GM12878 (cell line): Measurements from ENCODE around the gene TBC1D9B. TPM values are rescaled to one million over a fixed set of nuclear protein-coding genes. Genes with fewer than 3 reads are reported as not detected.
A peak's percentile ranks its signal among the peaks of the same experiment; 100 is the strongest.

Experiments used
- ATAC-seq: fragments of 200-7000 bp; cut with Tn5 transposase; 3 replicates; pipeline ENCODE4 v1.9.1; 2020; ENCODE audit warnings: mild to moderate bottlenecking, moderate library complexity
- BruUV-seq: library from RNA; stranded (reverse); fragments of 400-500 nt; replicated peaks from 2 replicates; lab custom pipeline; 2021; lab: Mats Ljungman, UMichigan
- CTCF ChIA-PET: fragments of 300-600 bp; sonication (Branson Sonifier 250); formaldehyde crosslinking; extraction: SDS; loops from one replicate; lab custom pipeline; 2021; ENCODE audit warnings: inconsistent platforms; lab: Yijun Ruan, JAX
- POLR2A ChIA-PET: fragments of 350-600 bp; formaldehyde crosslinking; extraction: SDS; loops from one replicate; lab custom pipeline; 2021; ENCODE audit warnings: inconsistent platforms; lab: Charles Lee
- RAD21 ChIA-PET: fragments of 300-600 bp; sonication (Branson Sonifier 250); formaldehyde crosslinking; loops from one replicate; lab custom pipeline; 2023; ENCODE audit warnings: antibody characterized with exemption; ENCODE audit not compliant: unreplicated experiment; lab: Charles Lee
- SMC1A ChIA-PET: fragments of 300-600 bp; sonication (Branson Sonifier 250); formaldehyde crosslinking; loops from one replicate; lab custom pipeline; 2023; ENCODE audit not compliant: unreplicated experiment, uncharacterized antibody; lab: Charles Lee
- DNase-seq: peaks from one replicate; pipeline ENCODE4 v3.0.0-alpha.2; 2011; ENCODE audit warnings: low read depth, low spot score
- FAIRE-seq: peaks from 3 replicates; lab custom pipeline; 2011; peaks lifted over from hg19 to GRCh38; lab: Jason Lieb, UNC
- H2AFZ ChIP-seq: 2 replicates; pipeline ENCODE4 v1.6.0; 2011; ENCODE audit warnings: low read depth, low read length, control low read depth; ENCODE audit not compliant: control insufficient read depth
- H3K27ac ChIP-seq: 2 replicates; pipeline ENCODE4 v1.5.1; 2011; ENCODE audit warnings: control low read depth; ENCODE audit not compliant: control insufficient read depth, insufficient read depth
- H3K27me3 ChIP-seq, 2 experiments: replicated peaks in 1 of 2; 2 replicates each; pipeline versions ENCODE4 v1.6.0 to v1.6.1; 2011; ENCODE audit warnings: low read length in 1 of 2; ENCODE audit not compliant: control insufficient read depth in 2 of 2, insufficient read depth in 2 of 2
- H3K36me3 ChIP-seq, 2 experiments: 2 replicates each; pipeline ENCODE4 v1.5.1; 2011; ENCODE audit warnings: low read length in 1 of 2; ENCODE audit not compliant: control insufficient read depth in 2 of 2, insufficient read depth in 2 of 2
- H3K4me1 ChIP-seq: 2 replicates; pipeline ENCODE4 v1.6.1; 2011; ENCODE audit warnings: mild to moderate bottlenecking, low read length, moderate library complexity, mixed read lengths; ENCODE audit not compliant: control insufficient read depth, insufficient read depth
- H3K4me2 ChIP-seq: 2 replicates; pipeline ENCODE4 v1.6.0; 2011; ENCODE audit warnings: control low read depth; ENCODE audit not compliant: control insufficient read depth, insufficient read depth
- H3K4me3 ChIP-seq: fragments of 200-600 bp; sonication (generic); 2 replicates; pipeline ENCODE4 v1.5.1; 2016
- H3K79me2 ChIP-seq: 2 replicates; pipeline ENCODE4 v1.6.0; 2011; ENCODE audit warnings: low read length; ENCODE audit not compliant: control insufficient read depth, insufficient read depth
- H3K9ac ChIP-seq: 2 replicates; pipeline ENCODE4 v1.8.0; 2011; ENCODE audit warnings: low read length, control low read depth, mixed read lengths; ENCODE audit not compliant: control insufficient read depth, insufficient read depth
- H3K9me3 ChIP-seq: replicated peaks from 3 replicates; pipeline ENCODE4 v1.5.1; 2011; ENCODE audit warnings: mild to moderate bottlenecking, low read length; ENCODE audit not compliant: control insufficient read depth, insufficient read depth
- H4K20me1 ChIP-seq: 2 replicates; pipeline ENCODE4 v1.6.0; 2011; ENCODE audit not compliant: control insufficient read depth, insufficient read depth
- BMI1 ChIP-seq: fragments of 450-650 bp; IDR thresholded peaks from 2 replicates; pipeline ENCODE4 v1.6.1; 2016; ENCODE audit warnings: mild to moderate bottlenecking, moderate library complexity, borderline replicate concordance
- CBFB ChIP-seq: IDR thresholded peaks from 2 replicates; pipeline ENCODE4 v1.6.1; 2016; ENCODE audit warnings: antibody characterized with exemption, low read depth
- CREB1 ChIP-seq: IDR thresholded peaks from 2 replicates; pipeline ENCODE4 v1.6.1; 2012; ENCODE audit warnings: low read depth, mild to moderate bottlenecking, inconsistent platforms
- EED ChIP-seq: sonication (generic); IDR thresholded peaks from 2 replicates; pipeline ENCODE4 v1.6.1; 2016; ENCODE audit warnings: antibody characterized with exemption, low read depth
- EGR1 ChIP-seq, 2 experiments: IDR thresholded peaks; 1 replicate in 1 of 2; 2 replicates in 1 of 2; pipeline ENCODE4 v1.6.1; 2011 to 2012; ENCODE audit warnings: low read depth in 2 of 2, low read length in 2 of 2, borderline replicate concordance in 1 of 2, mild to moderate bottlenecking in 1 of 2, moderate library complexity in 1 of 2
- ETV6 ChIP-seq, 2 experiments: fragments of 450-650 bp in 1 of 2; IDR thresholded peaks in 1 of 2; conservative IDR thresholded peaks in 1 of 2; 2 replicates each; pipeline ENCODE4 v1.6.1; 2014; ENCODE audit warnings: antibody characterized with exemption in 1 of 2, borderline replicate concordance in 1 of 2, low read depth in 1 of 2, mild to moderate bottlenecking in 1 of 2, moderate library complexity in 1 of 2
- FOXM1 ChIP-seq: IDR thresholded peaks from 2 replicates; pipeline ENCODE4 v1.6.1; 2012; ENCODE audit warnings: low read depth, mild to moderate bottlenecking, inconsistent platforms, low read length, moderate library complexity
- HDGF ChIP-seq: fragments of 450-650 bp; IDR thresholded peaks from 2 replicates; pipeline ENCODE4 v1.6.1; 2016; ENCODE audit warnings: antibody characterized with exemption
- IRF3 ChIP-seq: fragments of 450-650 bp; IDR thresholded peaks from 2 replicates; pipeline ENCODE4 v1.6.1; 2014; ENCODE audit warnings: mild to moderate bottlenecking
- JUND ChIP-seq: IDR thresholded peaks from 2 replicates; pipeline ENCODE4 v1.6.1; 2012; ENCODE audit warnings: low read depth, mild to moderate bottlenecking, low read length, improper control_type of control experiment, moderate library complexity
- POLR2A ChIP-seq: IDR thresholded peaks from 2 replicates; pipeline ENCODE4 v1.6.1; 2011; ENCODE audit warnings: low read depth, mild to moderate bottlenecking, low read length
- SMC3 ChIP-seq: IDR thresholded peaks from 2 replicates; pipeline ENCODE4 v1.6.1; 2011; ENCODE audit warnings: low read length, improper control_type of control experiment, borderline replicate concordance
- ZZZ3 ChIP-seq: IDR thresholded peaks from 2 replicates; pipeline ENCODE4 v1.6.1; 2011; ENCODE audit warnings: low read depth; ENCODE audit not compliant: control insufficient read depth, insufficient read length
- WGBS: methylation state at CpG from one replicate; pipeline ENCODE4 v1.1.6; 2016; ENCODE audit warnings: low lambda C conversion rate; ENCODE audit not compliant: insufficient replicate concordance, insufficient coverage; ENCODE audit errors: missing lambda C conversion rate; 5-methylcytosine and 5-hydroxymethylcytosine counted together
- in situ Hi-C: fragments of 300-500 bp; cut with MboI; formaldehyde crosslinking; loops from 9 replicates; pipeline ENCODE4 v1.14.3; 2018; ENCODE audit warnings: mixed read lengths
- intact Hi-C: fragments of 100-400 bp; cut with micrococcal nuclease; formaldehyde crosslinking; loops from one replicate; pipeline ENCODE4 v1.14.2; 2022; ENCODE audit not compliant: unreplicated experiment
- polyA plus RNA-seq, 11 experiments: library from polyadenylated mRNA; depleted of rRNA in 4 of 11; unstranded in 6 of 11; stranded (reverse) in 5 of 11; fragments of >200 nt; fragmentation: Nextera tagmentation in 4 of 11; fragmentation: Illumina TruSeq in 1 of 11; extraction: Ambion mirVana in 4 of 11; extraction: Trizol in 1 of 11; gene quantifications; 1 replicate in 1 of 11; 2 replicates in 10 of 11; pipeline versions ENCODE4 v1.2.1 to v1.2.3, GENCODE V29; 2011 to 2016; ENCODE audit warnings: inconsistent platforms in 2 of 11, missing spikeins in 2 of 11, low read depth in 1 of 11
- total RNA-seq, 4 experiments: library from RNA; depleted of rRNA in 3 of 4; stranded (reverse); fragments of >200 nt in 3 of 4; fragmentation: Illumina TruSeq in 1 of 4; extraction: Trizol in 1 of 4; gene quantifications; 2 replicates each; pipeline versions ENCODE4 v1.2.1 to v1.2.3, GENCODE V29; 2013 to 2021
- TF ChIP-seq, protein P1 (sequence below): fragments of 450-650 bp; IDR thresholded peaks from 2 replicates; pipeline ENCODE4 v1.6.1; 2018; ENCODE audit warnings: borderline replicate concordance, mild to moderate bottlenecking; ENCODE audit not compliant: partially characterized antibody
- TF ChIP-seq, protein P2 (sequence below): fragments of 450-650 bp; IDR thresholded peaks from 2 replicates; pipeline ENCODE4 v1.6.1; 2017; ENCODE audit warnings: mild to moderate bottlenecking, moderate library complexity
- TF ChIP-seq, protein P3 (sequence below): IDR thresholded peaks from 2 replicates; pipeline ENCODE4 v1.6.1; 2011; ENCODE audit warnings: borderline replicate concordance, low read depth, mild to moderate bottlenecking, moderate library complexity, low read length; ENCODE audit not compliant: insufficient read depth, poor library complexity, severe bottlenecking

The TBC1D9B gene
- total and polyA plus RNA-seq, 10 of the 15 experiments (the other 5 are each of a cell fraction or from before 2014, with no cell fraction given) = 4.0 to 74.2 (median 34.6) TPM

DNA sequence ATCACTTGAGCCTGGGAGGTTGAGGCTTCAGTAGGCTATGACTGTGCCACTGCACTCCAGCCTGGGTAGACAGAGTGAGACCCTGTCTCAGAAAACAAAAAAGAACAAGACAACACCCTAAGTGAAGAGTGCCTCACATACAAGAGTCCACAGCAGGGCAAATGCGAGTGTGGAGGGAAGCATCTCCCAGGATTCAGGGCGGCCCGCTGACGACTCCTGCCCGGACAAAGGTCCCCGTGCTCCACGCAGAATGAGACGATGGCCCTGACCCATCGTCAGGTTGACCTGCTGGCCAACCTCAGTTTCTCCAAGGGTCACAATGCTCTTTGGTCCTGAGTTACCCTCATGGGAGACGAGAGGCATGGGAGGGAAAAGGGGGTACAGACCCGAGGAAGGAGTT, 67.4 kb downstream of the TBC1D9B start:
- Histone ChIP-seq H3K79me2 (no peaks in the 10 kb centered on the region), H4K20me1 (no peaks in the 10 kb centered on the region), H3K9ac (no peak overlapping the region), H3K27me3 (no peaks in the 10 kb centered on the region), H3K9me3 (no peaks in the 10 kb centered on the region; the same call in 2 of the 3 replicates), H3K4me2 (no peak overlapping the region), H2AFZ (no peak overlapping the region), H3K27ac (no peak overlapping the region), H3K36me3 (peaks cover 17 to 20% of the 10 kb centered on the region in 2 experiments; a peak in 3 of 4 replicates), H3K4me1 (peaks cover 9% of the 10 kb centered on the region), H3K4me3 (no peak overlapping the region)
- in situ Hi-C loops = no loop called here
- FAIRE-seq = no peak
- no peak for ATAC-seq
- ChIA-PET CTCF (interaction anchor here (1.4 kb wide), 1 partner anchor 38 kb away, joined by 3 read pairs; no protein-coding TSS in a partner anchor), SMC1A (no interaction called here), POLR2A (no interaction called here), RAD21 (no interaction called here)
- no peak for DNase-seq
- TSS peak; percentile 43 for BruUV-seq
- intact Hi-C loops = no loop called here
- no peak for TF ChIP-seq SMC3
- TF ChIP-seq, protein P1, sequence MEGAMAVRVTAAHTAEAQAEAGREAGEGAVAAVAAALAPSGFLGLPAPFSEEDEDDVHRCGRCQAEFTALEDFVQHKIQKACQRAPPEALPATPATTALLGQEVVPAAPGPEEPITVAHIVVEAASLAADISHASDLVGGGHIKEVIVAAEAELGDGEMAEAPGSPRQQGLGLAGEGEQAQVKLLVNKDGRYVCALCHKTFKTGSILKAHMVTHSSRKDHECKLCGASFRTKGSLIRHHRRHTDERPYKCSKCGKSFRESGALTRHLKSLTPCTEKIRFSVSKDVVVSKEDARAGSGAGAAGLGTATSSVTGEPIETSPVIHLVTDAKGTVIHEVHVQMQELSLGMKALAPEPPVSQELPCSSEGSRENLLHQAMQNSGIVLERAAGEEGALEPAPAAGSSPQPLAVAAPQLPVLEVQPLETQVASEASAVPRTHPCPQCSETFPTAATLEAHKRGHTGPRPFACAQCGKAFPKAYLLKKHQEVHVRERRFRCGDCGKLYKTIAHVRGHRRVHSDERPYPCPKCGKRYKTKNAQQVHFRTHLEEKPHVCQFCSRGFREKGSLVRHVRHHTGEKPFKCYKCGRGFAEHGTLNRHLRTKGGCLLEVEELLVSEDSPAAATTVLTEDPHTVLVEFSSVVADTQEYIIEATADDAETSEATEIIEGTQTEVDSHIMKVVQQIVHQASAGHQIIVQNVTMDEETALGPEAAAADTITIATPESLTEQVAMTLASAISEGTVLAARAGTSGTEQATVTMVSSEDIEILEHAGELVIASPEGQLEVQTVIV = no peak
- TF ChIP-seq BMI1 = no peak
- TF ChIP-seq ZZZ3 = no peak
- no peak for TF ChIP-seq IRF3
- TF ChIP-seq FOXM1 = no peak
- TF ChIP-seq CREB1 = no peak
- no peak for TF ChIP-seq POLR2A
- TF ChIP-seq EGR1 (IDR thresholded peaks at IDR 0.05; ENCODE audit: borderline replicate concordance in 1 of 2, low read depth in 2 of 2, low read length in 2 of 2) = no peak
- TF ChIP-seq, protein P2, sequence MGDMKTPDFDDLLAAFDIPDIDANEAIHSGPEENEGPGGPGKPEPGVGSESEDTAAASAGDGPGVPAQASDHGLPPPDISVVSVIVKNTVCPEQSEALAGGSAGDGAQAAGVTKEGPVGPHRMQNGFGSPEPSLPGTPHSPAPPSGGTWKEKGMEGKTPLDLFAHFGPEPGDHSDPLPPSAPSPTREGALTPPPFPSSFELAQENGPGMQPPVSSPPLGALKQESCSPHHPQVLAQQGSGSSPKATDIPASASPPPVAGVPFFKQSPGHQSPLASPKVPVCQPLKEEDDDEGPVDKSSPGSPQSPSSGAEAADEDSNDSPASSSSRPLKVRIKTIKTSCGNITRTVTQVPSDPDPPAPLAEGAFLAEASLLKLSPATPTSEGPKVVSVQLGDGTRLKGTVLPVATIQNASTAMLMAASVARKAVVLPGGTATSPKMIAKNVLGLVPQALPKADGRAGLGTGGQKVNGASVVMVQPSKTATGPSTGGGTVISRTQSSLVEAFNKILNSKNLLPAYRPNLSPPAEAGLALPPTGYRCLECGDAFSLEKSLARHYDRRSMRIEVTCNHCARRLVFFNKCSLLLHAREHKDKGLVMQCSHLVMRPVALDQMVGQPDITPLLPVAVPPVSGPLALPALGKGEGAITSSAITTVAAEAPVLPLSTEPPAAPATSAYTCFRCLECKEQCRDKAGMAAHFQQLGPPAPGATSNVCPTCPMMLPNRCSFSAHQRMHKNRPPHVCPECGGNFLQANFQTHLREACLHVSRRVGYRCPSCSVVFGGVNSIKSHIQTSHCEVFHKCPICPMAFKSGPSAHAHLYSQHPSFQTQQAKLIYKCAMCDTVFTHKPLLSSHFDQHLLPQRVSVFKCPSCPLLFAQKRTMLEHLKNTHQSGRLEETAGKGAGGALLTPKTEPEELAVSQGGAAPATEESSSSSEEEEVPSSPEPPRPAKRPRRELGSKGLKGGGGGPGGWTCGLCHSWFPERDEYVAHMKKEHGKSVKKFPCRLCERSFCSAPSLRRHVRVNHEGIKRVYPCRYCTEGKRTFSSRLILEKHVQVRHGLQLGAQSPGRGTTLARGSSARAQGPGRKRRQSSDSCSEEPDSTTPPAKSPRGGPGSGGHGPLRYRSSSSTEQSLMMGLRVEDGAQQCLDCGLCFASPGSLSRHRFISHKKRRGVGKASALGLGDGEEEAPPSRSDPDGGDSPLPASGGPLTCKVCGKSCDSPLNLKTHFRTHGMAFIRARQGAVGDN = no peak
- no peak for TF ChIP-seq ETV6 (conservative IDR thresholded peaks at IDR 0.05 in 1 of 2, IDR thresholded peaks at IDR 0.05 in 1 of 2; ENCODE audit: borderline replicate concordance in 1 of 2, low read depth in 1 of 2)
- no peak for TF ChIP-seq CBFB
- TF ChIP-seq, protein P3, sequence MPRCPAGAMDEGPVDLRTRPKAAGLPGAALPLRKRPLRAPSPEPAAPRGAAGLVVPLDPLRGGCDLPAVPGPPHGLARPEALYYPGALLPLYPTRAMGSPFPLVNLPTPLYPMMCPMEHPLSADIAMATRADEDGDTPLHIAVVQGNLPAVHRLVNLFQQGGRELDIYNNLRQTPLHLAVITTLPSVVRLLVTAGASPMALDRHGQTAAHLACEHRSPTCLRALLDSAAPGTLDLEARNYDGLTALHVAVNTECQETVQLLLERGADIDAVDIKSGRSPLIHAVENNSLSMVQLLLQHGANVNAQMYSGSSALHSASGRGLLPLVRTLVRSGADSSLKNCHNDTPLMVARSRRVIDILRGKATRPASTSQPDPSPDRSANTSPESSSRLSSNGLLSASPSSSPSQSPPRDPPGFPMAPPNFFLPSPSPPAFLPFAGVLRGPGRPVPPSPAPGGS = no peak
- TF ChIP-seq EED = no peak
- TF ChIP-seq JUND = no peak
- TF ChIP-seq HDGF = no peak
- WGBS = 96% methylated on average over 11 of the region's 11 CpGs
